ENCODE measurements around the gene TESPA1.
"Not testable (repeated sequence)": the region's sequence is repeated elsewhere in the genome, so short reads cannot be mapped to it uniquely, and the experiment has no call there.

The TESPA1 gene, protein sequence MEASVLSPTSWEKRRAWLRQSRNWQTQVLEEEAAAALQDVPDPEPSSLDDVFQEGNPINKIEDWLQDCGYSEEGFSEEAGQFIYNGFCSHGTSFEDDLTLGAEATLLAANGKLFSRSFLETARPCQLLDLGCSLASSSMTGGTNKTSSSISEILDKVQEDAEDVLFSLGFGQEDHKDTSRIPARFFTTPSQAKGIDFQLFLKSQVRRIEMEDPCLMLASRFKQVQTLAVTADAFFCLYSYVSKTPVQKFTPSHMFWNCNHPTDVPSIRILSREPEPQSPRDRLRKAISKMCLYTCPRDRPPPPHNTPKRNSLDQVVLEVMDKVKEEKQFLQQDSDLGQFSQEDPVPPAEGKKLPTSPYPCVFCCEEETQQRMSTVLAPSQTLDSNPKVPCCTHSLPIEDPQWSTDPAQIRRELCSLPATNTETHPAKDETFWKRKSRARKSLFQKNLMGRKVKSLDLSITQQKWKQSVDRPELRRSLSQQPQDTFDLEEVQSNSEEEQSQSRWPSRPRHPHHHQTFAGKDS

DNA sequence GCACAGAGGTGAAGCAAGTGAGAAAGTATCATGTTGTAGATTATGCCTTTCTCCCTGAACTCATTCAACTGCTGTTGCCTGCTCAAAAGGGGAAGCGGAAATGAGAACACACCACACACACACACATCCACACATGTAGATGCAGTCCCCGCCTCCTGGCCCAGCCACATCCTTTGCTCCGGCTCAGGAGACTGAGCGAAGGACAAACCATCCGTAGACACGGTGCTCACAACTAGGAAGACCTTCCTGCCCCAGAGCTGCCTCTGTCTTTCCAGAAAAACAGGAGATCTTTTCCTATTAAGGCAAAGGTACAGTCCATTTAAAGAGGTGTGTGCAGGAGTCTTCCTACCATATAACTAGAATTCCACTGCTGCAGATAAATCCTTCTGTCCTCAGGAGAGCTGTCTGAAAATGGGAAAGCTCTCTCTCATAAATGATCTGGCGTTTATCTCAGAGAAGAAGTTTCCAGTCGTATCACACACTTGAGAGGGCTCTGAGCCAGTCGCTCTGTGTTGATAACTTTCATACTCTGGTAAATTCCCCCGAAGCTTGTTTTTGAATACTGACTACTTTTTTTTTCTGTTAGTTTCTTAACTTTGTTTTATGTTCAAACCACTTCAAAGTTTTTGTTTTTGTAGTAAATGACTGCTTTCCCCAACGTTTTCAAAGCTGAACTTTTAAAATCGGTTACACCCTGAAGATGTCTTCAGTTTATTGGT, at the start of gene TESPA1:
TSS of gene TESPA1 (minus strand) at position 105 of the 719 bp plus-strand sequence. CDS start 10,200 bp downstream, outside the sequence.
- DNase-seq (ENCODE audit: low read depth), result peak; percentile 75

DNA sequence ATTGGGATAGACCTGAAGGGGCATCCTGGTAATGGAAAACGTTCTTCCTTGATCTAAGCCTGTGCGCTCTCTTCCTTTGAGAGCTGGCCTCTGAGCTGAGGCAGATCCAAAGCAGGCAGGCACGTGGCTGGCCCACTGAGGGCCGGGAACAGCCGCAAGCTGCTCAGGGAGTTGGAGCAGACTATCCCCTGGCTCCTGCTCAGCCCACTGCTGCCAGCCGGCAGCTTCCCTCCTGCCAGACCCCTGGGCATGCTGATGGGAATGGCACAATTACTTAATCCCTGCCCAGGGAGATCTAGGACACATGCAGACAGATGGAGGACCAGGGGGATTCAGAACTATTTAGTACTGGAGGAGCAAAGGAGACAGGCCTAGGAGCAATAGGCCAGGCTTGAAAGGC, 49.7 kb upstream of the TESPA1 start:
- no peak for DNase-seq (ENCODE audit: low read depth)

DNA sequence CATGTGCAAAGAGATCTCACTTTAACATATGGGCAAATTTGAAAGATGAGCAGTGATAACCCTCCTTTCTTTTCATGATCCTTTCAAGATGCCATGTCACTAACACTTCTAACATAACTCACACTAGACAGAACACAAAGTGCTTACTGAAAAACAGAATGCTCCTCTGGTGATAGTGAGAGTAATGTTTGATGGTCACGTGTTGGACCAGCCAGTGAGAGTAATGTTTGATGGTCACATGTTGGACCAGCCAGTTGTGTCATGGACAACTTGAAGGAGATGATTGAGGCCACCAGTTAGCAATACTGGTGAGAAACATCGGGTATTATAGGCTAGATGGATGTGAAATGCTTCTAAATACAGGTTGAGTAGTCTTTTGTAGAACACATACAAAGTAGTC, 40.9 kb upstream of the TESPA1 start:
- no peak for DNase-seq (ENCODE audit: low read depth)

DNA sequence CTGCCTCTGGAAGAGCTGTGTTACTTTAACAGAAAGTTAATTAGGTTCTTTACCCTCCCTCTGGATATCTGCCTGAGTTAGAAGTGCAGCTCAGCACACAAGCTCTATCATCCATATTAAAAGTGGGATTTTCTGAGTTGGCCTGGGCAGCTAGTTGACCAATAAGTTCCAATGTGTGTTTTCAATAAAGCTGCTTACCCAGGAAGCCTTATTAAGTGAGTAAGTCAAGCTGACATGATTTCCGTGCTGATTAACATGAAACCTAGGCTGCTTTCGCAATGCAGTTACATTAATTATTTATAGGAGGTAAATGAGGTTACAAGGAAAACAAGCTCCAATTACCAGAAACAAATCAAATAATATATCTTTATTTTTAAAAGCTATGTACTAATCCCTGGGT, 40.0 kb upstream of the TESPA1 start:
- DNase-seq (ENCODE audit: low read depth), result no peak

DNA sequence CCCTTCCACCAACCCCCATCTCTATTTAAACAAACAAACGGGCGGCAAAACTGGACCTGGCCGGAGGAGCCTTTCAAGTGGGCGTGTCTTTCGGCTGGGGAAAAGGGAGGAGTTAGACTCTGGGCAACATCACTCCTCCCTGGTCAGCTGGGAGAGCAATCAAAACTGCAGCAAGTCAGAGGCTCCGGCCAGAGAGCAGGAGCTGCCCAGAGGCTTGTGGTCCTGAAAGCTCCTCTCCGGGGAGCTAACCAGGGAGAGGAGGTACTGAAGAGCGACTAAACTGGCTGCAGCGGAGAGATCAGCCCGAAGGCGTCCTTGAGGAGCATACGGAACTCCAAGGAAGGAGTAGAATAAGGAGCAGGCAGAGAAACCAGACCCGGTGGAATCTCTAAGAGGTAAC, 35.2 kb upstream of the TESPA1 start, which contains the start of gene NEUROD4:
TSS of gene NEUROD4 (plus strand) at position 191 of the 400 bp plus-strand sequence. CDS start 6,466 bp downstream, outside the sequence.
- DNase-seq (ENCODE audit: low read depth), result no peak

DNA sequence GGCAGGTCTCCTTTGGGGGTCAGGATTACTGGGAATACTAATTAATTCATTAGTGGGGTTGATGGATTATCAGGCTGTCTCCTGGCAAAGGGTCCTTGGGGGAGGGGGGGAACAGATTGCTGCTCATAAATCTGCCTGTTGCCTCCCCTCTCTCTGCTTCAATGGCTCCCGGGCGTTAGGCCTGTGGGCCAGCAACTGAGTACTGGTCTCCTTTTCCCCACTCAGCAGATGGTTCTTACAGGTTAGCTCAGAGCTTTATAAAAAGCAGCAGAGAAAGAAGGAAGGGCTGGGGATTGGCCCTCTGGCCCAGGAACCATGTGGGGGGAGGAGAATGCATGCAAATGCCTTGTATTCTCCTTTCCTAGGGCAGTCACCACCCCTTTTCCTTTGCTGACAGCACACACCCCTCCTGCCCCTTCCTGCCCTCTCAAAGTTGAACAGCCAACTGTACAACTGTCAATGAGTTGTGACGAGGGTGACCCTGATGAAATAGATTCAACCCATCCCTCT, 32.9 kb upstream of the TESPA1 start:
- DNase-seq (ENCODE audit: low read depth), result no peak

DNA sequence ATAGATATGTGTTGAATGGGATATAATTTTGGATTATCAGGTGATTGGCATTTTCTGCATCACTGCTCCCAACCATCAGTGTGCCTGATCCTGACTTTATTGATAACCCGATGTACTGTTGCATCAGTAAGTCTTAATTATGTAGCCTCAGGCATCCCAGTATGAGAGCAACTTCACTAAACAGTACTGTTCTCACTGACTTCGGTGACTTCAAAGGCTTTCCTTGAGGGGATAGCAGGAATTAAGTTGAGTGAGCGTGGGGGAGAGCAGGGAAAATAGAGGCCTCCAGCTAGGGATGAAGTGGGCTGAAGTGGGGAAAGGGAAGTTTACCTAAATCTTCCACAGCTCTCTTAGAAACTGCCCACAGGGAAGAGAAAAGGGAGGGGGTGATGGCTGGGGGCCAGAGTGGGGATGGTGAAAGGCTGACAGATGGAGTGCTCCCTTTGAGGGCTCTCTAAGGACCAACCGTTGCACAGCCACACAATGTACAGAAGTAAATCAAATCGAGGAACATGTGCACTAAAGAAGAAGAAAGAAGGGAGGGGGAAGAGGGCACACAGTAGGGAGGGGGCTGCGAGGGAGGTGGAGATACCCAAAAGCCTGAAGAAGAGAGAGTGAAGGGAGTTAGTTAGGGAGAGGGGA, 24.5 kb upstream of the TESPA1 start:
- DNase-seq (ENCODE audit: low read depth), result no peak

DNA sequence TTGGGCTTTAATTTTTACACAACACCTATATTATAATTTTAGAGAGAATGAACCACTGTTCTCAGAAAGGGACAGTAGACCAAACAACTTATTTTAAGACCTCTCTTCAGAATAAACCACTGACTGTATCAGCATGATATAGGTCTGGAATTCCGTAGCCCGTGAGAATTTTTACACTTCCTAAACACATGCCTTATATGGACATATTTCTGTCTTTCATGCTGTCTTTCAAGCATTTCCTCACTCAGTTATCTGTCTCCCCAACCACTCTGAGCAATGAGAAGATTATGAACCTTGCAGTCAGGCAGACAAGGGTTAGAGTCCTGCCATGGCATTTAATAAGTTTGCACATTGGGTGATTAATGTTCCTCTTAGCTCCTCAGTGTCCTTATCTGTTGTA, 17.8 kb upstream of the TESPA1 start:
- no peak for DNase-seq (ENCODE audit: low read depth)

DNA sequence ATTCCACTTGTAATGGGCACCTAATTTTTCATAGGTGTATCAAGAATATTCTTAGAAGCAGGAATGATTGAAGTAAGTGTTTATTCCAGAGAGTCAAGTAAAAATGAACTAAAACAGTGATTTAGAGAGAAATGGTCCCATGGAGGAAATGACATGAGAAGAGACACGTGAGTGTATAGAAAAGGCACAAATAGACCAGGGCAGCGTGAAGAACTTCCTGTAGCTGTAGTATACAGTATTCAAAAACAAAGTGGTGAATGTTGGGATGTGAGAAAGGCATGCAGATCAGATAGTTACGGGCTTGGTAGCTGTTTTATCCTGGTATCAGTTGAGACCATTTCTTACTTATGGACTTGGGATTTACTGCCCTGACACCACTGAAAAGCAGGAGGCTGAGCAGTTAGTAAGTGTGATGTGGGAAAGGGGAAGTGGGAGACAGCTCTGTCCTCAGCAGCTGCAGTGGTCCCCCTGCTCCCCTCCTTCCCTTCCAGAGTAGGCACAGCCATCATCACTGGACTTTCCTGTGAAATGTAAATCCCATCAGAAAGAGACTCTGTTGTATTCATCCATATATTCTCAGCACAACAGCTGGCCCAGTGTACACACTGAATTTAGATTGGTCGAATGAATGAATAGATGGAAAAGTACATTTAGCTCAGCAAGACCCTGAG, 16.8 kb upstream of the TESPA1 start:
- no peak for DNase-seq (ENCODE audit: low read depth)

DNA sequence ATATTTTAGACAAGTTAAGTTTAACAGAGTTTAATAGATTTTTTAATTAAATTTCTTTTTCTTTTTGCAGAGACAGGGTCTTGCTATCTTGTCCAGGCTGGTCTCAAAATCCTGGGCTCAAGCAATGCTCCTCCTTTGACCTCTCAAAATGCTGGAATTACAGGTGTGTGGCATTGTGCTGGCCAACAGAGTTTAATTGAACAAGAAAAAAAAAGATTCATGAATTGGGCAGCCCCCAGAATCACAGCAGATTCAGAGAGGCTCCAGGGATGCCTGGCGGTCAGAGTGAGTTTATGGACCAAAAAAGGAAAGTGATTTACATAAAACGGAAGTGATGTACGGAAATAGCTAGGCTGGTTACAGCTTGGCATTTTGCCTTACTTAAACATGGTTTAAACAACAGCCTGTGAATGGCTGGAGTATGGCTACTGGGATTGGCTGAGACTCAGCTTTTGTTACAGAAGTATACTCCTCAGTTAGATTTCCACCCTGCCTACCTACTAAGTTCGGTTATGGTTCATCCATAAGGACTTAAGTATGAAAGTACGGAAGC, 14.5 kb upstream of the TESPA1 start:
- no peak for DNase-seq (ENCODE audit: low read depth)

DNA sequence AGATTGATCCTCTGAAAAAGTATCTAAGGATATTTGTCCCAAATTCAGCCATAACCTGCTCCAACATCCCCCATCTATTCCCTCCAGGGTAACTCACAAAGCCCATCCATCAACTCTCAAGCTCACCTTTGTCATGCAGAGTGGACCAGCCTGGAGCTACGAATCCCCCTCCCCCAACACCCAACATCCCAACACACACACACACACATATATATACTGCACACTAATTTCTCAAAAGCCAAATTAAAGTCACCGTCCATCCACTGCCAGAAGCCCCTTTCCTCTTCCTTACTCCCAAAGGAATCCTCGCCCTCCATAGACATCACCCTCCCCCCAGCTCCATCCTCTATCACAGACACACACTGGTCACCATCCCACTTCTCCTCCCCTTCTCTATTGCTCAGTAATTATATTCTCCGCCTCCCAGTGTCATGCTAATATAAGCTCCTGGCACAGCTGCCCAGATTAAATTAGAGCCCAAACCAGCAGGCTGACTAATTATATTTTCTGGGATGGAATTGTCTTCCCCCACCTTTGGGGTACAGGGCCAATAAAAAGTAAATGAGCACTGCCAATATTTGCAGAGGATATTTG, 13.5 kb upstream of the TESPA1 start:
- no peak for DNase-seq (ENCODE audit: low read depth)

DNA sequence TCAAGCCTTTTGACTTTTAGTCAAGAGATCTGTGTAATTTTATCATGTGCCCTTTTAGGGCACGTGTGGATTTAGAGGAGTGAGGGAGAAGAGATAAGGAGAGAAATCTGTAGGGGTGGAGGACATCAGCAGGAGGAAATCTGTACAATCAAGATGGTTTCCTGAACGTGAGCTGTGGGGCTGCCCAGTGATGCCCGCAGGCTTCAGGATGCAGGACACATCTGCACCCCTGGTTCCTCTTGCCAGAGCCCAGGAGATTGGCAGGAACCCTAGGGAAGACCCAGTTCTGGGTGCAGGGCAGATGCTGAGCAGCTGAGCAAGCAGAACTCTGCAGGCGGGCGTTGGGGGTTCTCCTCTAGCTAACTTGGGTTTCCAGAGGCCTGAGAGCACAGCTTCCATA, 11.6 kb upstream of the TESPA1 start:
- no peak for DNase-seq (ENCODE audit: low read depth)

DNA sequence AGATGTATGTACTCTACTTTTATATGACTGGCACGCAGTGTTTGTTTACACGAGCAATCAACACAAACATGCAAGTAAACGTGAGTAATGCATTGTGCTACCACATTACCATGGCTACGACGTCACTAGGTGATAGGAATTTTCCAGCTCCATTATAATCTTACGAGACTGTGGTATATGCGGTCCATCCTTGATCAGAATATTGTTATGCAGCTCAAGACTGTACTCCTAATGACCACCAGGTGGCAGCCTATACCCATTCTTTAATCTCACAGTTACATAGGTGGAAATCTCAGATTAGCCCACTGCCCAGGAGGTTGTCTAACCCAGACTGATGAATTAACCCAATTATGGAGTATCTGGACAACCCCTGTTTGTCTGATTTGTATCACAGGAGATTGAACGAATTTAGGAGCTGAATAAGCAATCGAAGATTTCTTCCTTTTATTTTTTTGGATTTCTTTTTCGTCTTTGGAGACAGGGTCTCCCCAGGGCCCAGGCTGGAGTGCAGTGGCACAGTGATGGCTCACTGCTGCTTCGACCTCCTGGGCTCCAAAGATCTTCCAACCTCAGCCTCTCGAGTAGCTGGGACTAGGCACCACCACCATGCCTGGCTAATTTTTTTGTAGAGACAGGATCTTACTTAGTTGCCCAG, 8.7 kb upstream of the TESPA1 start:
- DNase-seq (ENCODE audit: low read depth), result peak; percentile 32

DNA sequence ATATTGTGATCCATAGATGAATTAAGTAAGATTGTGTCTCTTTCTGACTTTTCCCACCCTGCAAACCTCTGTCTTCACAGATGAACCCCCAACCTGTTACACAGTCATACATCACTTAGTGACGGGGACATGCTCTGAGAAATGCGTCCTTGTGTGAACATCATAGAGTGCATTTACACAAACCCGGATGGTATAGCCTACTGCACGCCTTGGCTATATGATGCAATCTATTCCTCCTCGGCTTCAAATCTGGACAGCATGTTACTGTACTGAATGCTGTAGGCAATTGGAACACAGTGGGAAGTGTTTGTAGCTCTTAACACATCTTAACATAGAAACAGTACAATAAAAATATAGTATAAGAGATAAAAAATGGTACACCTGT, 7.4 kb upstream of the TESPA1 start:
- DNase-seq (ENCODE audit: low read depth), result no peak

DNA sequence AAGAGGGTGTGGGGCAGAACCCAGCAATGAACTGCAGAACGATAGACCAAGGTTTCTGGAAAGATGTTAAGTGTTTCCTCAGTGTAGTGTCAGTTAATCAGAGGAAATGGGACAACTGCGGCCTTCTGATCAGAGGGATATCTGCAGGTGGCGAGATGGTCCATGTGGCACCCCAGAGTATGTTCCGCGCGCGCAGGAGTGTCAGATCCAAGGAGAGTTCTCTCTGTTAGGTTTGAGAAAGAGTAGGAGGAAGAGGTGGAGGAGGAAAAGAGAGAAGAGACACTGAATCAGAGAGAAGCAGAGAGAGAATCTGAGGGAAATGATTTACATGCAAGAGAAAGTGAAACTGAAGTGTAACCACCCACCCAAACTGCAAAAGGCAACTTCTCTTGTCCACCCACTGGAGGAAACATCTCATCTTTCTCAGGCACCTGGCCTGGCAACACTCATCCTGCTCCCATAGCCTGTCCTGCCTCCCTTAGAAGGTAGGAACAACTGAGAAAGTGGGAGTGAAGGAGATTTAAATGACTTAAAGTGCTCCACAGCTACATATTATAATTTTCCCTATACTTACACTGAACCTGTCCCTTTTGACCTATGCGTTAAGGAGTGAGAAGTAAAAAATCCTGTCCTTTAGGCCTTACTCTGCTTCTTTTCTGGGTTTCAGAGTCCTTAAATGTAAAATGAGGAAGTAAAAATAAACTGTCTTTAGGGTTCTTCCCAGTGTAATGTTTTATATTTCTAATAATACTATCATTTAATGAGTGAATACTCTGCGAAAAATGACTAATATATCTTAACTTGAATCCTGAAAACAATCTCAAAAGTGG, 6.8 kb upstream of the TESPA1 start:
- DNase-seq (ENCODE audit: low read depth), result no peak

DNA sequence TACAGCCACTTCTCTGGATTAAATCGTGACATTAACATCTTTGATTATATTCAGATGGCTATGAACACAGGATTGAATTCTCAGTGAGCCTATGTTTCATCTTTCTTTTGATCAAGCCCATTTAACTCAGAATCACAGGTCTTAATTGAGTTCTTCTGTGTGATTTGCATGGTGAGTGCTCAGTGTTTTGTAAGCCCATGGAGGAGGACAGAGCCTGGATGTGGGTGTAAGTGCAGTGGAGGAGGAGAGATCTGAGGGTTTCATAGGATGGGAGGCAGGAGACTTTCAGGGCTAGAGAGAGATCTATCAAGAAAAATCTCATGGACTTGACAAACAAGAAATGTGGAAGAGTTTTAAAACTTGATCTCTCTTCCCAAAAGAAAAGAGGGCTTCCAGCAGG, 5.3 kb upstream of the TESPA1 start:
- no peak for DNase-seq (ENCODE audit: low read depth)

DNA sequence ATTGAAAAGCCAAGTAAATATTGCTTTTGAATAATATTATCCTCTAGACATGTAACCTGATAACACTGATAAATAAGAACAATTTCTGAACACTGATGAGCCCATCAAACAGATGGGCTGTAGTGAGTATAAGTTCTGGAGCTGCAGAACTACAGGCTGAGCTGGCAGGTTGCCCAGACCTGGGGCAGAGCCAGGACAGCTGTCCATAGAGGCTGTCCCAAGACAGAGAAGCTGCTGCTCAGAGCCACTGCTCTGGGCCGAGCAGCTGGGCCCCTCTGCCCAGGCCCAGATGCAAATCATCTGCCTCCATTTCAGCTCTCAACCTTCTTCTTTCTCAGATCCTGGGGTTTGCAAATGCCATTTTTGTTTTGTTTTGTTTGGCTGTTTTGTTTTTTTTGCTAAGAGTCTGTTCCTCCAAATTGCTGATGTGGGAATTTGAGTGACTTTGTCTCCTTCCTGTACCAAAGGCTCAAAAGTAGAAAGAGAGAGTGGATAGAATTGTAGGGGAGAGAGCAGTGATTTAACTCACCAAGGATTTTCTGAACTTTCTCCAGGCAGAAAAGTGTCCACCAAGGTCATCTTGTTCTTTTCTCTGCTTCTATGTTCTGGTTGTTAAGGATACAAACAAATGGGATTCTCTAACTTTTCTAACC, 4.0 kb upstream of the TESPA1 start:
- DNase-seq (ENCODE audit: low read depth), result no peak

DNA sequence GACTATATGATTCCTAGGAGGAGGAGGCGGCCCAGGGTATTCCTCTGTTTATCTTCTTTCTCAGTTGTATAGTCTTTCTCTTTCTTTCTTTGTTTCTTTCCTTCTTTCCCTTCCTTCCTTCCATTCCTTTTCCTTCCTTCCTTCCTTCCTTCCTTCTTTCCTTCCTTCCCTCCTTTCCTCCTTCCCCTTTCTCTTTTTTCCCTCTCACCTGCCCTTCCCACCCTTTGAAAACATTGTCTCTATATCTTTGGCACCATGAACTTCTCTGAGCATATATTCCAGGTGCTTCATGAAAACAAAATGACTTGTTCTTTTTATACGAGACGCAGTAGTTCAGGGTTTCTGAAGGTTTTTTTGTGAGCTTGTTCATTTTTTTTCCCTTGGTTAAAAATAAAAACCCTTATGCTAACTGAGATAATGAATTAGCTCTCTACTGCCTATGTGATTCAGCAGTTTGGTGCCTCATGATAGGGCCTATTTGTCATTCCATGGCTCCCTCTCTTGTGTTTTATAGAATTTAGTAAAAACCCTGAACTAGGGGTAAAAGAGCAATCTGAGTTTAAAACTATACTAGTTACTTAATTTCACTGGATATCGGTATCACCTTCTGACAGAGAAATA, 3.2 kb upstream of the TESPA1 start:
- DNase-seq (ENCODE audit: low read depth), result no peak

DNA sequence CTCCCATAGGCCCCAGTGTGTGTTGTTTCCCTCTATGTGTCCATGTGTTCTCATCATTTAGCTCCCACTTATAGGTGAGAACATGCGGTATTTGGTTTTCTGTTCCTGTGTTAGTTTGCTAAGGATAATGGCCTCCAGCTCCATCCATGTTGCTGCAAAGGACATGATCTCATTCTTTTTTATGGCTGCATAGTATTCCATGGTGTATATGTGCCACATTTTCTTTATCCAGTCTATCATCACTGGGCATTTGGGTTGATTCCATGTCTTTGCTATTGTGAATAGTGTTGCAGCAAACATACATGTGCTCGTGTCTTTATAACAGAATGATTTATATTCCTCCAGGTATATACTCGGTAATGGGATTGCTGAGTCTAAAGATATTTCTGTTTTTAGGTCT, 2.2 kb upstream of the TESPA1 start:
- not testable (repeated sequence) for DNase-seq (ENCODE audit: low read depth)
